ENCODE measurements around the gene RAC2. TPM values are rescaled to one million over a fixed set of nuclear protein-coding genes. Genes with fewer than 3 reads are reported as not detected.
A peak's percentile ranks its signal among the peaks of the same experiment; 100 is the strongest.

Gene RAC2
- total and polyA plus RNA-seq, 2 experiments from 2014 or later, result 0.98 to 2.0 TPM

DNA sequence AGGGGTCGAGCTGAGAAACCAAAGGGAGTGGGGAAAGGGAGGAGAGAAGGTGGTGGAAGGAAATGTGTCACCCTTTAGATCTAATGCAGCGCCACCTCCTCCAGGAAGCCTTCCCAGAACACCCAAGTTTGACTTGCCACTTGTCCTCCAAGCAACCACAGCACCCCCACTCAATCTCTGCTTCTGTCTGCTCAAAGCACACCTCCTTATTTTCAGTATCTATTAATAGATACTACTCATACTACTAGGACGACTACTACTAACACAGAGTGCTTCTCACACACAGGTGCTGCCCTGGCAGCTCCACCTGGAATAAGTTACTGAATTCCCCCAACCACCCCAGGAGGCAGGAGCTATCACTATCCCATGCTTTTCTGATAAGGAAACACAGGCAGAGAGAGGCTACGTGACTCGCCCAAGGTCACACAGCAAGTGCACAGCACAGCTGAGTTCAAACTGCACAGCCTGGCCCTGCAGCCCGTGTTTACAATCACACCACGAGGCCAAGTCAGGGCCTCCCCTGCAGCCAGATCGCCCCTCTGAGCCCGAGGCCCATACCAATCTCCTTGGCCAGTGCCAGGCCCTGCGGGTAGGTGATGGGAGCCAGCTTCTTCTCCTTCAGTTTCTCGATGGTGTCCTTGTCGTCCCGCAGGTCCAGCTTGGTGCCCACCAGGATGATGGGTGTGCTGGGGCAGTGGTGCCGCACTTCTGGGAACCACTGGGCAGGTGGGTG is 13.2 kb downstream of the RAC2 start:
- Histone ChIP-seq H3K27me3 (no peaks in the 10 kb centered on the region), H3K9me3 (ENCODE audit: low read depth) (no peaks in the 10 kb centered on the region), H3K4me1 (ENCODE audit: low read depth) (no peaks in the 10 kb centered on the region), H3K36me3 (no peaks in the 10 kb centered on the region), H3K27ac (no peak overlapping the region), H3K4me3 (no peak overlapping the region)
- no peak for DNase-seq (ENCODE audit: low read depth in 1 of 2, low spot score in 1 of 2)
- no peak for TF ChIP-seq CTCF (IDR thresholded peaks at IDR 0.05; ENCODE audit: low read depth, low read length)

GRCh38 chr22:37229805-37230672 is 14.0 kb downstream of the RAC2 start:
- no peak for TF ChIP-seq CTCF (IDR thresholded peaks at IDR 0.05; ENCODE audit: low read depth, low read length)
- peak in 1 of 2 donors; percentile 38 for DNase-seq (ENCODE audit: low read depth in 1 of 2, low spot score in 1 of 2)
- no peaks in the 10 kb centered on the region for H3K27me3 ChIP-seq
- no peaks in the 10 kb centered on the region for H3K9me3 ChIP-seq (ENCODE audit: low read depth)
- no peaks in the 10 kb centered on the region for H3K4me1 ChIP-seq (ENCODE audit: low read depth)
- H3K36me3 ChIP-seq, result no peaks in the 10 kb centered on the region
- no peak overlapping the region for H3K4me3 ChIP-seq
- H3K27ac ChIP-seq, result no peak overlapping the region

DNA sequence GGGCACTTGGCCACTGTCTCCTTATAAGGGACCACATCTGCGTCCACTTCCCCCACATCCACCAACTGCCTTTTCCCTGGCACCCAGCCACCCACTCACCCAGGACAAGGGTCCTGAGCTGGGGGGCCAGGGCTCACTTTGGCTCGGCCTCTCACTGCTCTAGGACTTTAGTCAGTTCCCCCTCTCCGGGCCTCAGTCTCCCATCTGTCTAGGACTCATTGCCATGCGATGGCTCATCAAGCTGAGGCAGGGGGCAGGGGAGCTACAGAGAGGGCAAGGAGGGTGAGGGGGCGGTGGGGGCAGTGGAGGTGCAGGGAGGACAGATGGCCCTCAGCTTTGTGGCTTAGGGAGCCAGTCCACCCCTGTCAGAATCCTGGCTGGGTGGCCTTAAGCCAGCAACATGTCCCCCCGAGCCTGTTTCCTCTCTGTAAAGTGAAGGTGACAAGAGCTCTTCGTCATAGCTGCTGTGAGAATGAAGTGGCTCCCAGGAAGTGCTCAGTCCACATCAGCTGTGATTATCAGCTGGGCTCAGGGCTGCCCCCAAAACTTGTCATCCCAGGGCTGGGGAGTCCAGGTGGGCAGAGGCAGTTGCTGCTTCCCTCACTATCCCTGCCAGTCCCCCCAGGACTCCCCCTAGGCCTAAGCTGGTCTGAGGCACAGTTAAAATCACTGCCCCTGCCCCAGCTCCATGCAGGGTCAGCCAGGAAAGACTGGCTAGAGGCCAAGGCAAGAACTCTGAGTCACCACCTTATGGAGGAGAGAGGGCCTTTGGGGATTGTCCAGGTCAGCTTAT is 14.9 kb downstream of the RAC2 start:
- Histone ChIP-seq H3K9me3 (ENCODE audit: low read depth) (no peaks in the 10 kb centered on the region), H3K4me1 (ENCODE audit: low read depth) (no peaks in the 10 kb centered on the region), H3K27ac (no peak overlapping the region), H3K27me3 (no peaks in the 10 kb centered on the region), H3K4me3 (no peak overlapping the region), H3K36me3 (no peaks in the 10 kb centered on the region)
- no peak for TF ChIP-seq CTCF (IDR thresholded peaks at IDR 0.05; ENCODE audit: low read depth, low read length)
- peak in 1 of 2 donors; percentile 92 for DNase-seq (ENCODE audit: low read depth in 1 of 2, low spot score in 1 of 2)

- no peaks in the 10 kb centered on the region for H3K27me3 ChIP-seq
- peak in 1 of 2 donors; percentile 83 for DNase-seq (ENCODE audit: low read depth in 1 of 2, low spot score in 1 of 2)
- H3K9me3 ChIP-seq (ENCODE audit: low read depth), result no peaks in the 10 kb centered on the region
- H3K4me3 ChIP-seq, result no peak overlapping the region
- no peak overlapping the region for H3K27ac ChIP-seq
- no peaks in the 10 kb centered on the region for H3K36me3 ChIP-seq
- H3K4me1 ChIP-seq (ENCODE audit: low read depth), result no peaks in the 10 kb centered on the region
- TF ChIP-seq CTCF (IDR thresholded peaks at IDR 0.05; ENCODE audit: low read depth, low read length), result no peak
Measured at GRCh38 chr22:37228106-37229011, 15.7 kb downstream of the RAC2 start.
